ENCODE measurements around the gene BOK. TPM values are rescaled to one million over a fixed set of nuclear protein-coding genes. Genes with fewer than 3 reads are reported as not detected.

Gene BOK
- total and polyA plus RNA-seq, 4 donors, result 11.3 to 82.1 (median 44.0) TPM

GRCh38 chr2:241579281-241579680, 20.7 kb downstream of the BOK start:
- Histone ChIP-seq H3K4me3 (ENCODE audit: low read depth in 1 of 3, low read length in 3 of 3) (no peak overlapping the region), H3K9me3 (ENCODE audit: control insufficient read depth in 4 of 4, low read length in 3 of 4) (no peaks in the 10 kb centered on the region), H3K9ac (ENCODE audit: low read depth in 1 of 2, low read length in 2 of 2) (no peak overlapping the region), H3K27ac (ENCODE audit: low read depth in 1 of 2, low read length in 2 of 2) (no peak overlapping the region), H3K4me1 (ENCODE audit: control insufficient read depth in 4 of 4, insufficient read depth in 4 of 4, low read length in 3 of 4) (peaks cover 0 to 3% (median 0%) of the 10 kb centered on the region in 4 donors), H3K27me3 (ENCODE audit: control insufficient read depth in 4 of 4, insufficient read depth in 4 of 4, low read length in 3 of 4) (no peaks in the 10 kb centered on the region), H3K36me3 (ENCODE audit: control insufficient read depth in 4 of 4, insufficient read depth in 3 of 4, low read depth in 1 of 4, low read length in 3 of 4) (peaks cover 5 to 16% (median 12%) of the 10 kb centered on the region in 4 donors)
- WGBS, result 91% methylated on average over 7 of the region's 7 CpGs
- DNase-seq (ENCODE audit: low spot score), result no peak
- no peak for TF ChIP-seq GABPA (IDR thresholded peaks at IDR 0.05 in 1 of 2, conservative IDR thresholded peaks at IDR 0.05 in 1 of 2)
- TF ChIP-seq RXRA (IDR thresholded peaks at IDR 0.05), result no peak
- no peak for TF ChIP-seq FOXA2 (IDR thresholded peaks at IDR 0.05)
- no peak for TF ChIP-seq SP1 (IDR thresholded peaks at IDR 0.05)
- TF ChIP-seq, protein P1, sequence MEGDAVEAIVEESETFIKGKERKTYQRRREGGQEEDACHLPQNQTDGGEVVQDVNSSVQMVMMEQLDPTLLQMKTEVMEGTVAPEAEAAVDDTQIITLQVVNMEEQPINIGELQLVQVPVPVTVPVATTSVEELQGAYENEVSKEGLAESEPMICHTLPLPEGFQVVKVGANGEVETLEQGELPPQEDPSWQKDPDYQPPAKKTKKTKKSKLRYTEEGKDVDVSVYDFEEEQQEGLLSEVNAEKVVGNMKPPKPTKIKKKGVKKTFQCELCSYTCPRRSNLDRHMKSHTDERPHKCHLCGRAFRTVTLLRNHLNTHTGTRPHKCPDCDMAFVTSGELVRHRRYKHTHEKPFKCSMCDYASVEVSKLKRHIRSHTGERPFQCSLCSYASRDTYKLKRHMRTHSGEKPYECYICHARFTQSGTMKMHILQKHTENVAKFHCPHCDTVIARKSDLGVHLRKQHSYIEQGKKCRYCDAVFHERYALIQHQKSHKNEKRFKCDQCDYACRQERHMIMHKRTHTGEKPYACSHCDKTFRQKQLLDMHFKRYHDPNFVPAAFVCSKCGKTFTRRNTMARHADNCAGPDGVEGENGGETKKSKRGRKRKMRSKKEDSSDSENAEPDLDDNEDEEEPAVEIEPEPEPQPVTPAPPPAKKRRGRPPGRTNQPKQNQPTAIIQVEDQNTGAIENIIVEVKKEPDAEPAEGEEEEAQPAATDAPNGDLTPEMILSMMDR (IDR thresholded peaks at IDR 0.05; ENCODE audit: low read depth, low read length, missing input control), result no peak
- TF ChIP-seq RAD21 (IDR thresholded peaks at IDR 0.05), result no peak
- TF ChIP-seq FOXA1 (IDR thresholded peaks at IDR 0.05), result no peak
- TF ChIP-seq, protein P2, sequence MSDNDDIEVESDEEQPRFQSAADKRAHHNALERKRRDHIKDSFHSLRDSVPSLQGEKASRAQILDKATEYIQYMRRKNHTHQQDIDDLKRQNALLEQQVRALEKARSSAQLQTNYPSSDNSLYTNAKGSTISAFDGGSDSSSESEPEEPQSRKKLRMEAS (IDR thresholded peaks at IDR 0.05), result no peak
- TF ChIP-seq HNF4G (IDR thresholded peaks at IDR 0.05), result no peak
- no peak for TF ChIP-seq NR2F2 (IDR thresholded peaks at IDR 0.05)
- TF ChIP-seq TAF1 (conservative IDR thresholded peaks at IDR 0.05), result no peak
- TF ChIP-seq, protein P3, sequence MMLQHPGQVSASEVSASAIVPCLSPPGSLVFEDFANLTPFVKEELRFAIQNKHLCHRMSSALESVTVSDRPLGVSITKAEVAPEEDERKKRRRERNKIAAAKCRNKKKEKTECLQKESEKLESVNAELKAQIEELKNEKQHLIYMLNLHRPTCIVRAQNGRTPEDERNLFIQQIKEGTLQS (IDR thresholded peaks at IDR 0.05), result no peak
- no peak for TF ChIP-seq HNF4A (conservative IDR thresholded peaks at IDR 0.05)
- no peak for TF ChIP-seq JUND (IDR thresholded peaks at IDR 0.05)
- TF ChIP-seq EGR1 (IDR thresholded peaks at IDR 0.05; ENCODE audit: low read depth in 2 of 2), result no peak
- TF ChIP-seq YY1 (IDR thresholded peaks at IDR 0.05), result no peak
- TF ChIP-seq, protein P4, sequence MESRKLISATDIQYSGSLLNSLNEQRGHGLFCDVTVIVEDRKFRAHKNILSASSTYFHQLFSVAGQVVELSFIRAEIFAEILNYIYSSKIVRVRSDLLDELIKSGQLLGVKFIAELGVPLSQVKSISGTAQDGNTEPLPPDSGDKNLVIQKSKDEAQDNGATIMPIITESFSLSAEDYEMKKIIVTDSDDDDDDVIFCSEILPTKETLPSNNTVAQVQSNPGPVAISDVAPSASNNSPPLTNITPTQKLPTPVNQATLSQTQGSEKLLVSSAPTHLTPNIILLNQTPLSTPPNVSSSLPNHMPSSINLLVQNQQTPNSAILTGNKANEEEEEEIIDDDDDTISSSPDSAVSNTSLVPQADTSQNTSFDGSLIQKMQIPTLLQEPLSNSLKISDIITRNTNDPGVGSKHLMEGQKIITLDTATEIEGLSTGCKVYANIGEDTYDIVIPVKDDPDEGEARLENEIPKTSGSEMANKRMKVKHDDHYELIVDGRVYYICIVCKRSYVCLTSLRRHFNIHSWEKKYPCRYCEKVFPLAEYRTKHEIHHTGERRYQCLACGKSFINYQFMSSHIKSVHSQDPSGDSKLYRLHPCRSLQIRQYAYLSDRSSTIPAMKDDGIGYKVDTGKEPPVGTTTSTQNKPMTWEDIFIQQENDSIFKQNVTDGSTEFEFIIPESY (IDR thresholded peaks at IDR 0.05), result no peak

DNA sequence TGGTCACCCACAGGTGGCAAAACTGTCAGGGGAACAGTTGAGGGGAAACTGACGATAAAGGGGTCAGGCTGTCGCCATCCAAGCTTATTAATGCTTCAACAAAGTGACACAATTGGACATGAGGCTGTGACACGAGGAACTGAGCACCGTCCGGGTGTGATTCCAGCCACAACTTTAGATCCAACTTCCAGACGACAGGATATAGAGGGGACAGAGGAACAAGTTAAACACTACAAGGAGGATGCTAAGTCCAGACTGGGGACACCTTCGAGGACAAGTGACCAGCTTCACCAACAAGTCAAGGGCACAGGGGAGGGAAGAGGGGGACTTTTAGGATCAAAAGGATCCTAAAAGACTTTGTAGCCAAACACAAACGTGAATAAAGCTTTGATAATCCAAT, 23.8 kb downstream of the BOK start:
- Histone ChIP-seq H3K9me3 (ENCODE audit: control insufficient read depth in 4 of 4, low read length in 3 of 4) (peaks cover 0 to 13% (median 2%) of the 10 kb centered on the region in 4 donors), H3K9ac (ENCODE audit: low read depth in 1 of 2, low read length in 2 of 2) (no peak overlapping the region), H3K27ac (ENCODE audit: low read depth in 1 of 2, low read length in 2 of 2) (no peak overlapping the region), H3K4me1 (ENCODE audit: control insufficient read depth in 4 of 4, insufficient read depth in 4 of 4, low read length in 3 of 4) (peaks cover 0 to 3% (median 0%) of the 10 kb centered on the region in 4 donors), H3K27me3 (ENCODE audit: control insufficient read depth in 4 of 4, insufficient read depth in 4 of 4, low read length in 3 of 4) (no peaks in the 10 kb centered on the region), H3K36me3 (ENCODE audit: control insufficient read depth in 4 of 4, insufficient read depth in 3 of 4, low read depth in 1 of 4, low read length in 3 of 4) (peaks cover 7 to 23% (median 15%) of the 10 kb centered on the region in 4 donors), H3K4me3 (ENCODE audit: low read depth in 1 of 3, low read length in 3 of 3) (no peak overlapping the region)
- 97% methylated on average over 8 of the region's 8 CpGs for WGBS
- TF ChIP-seq REST (IDR thresholded peaks at IDR 0.05), result no peak
- TF ChIP-seq RXRA (IDR thresholded peaks at IDR 0.05), result no peak
- TF ChIP-seq GABPA (IDR thresholded peaks at IDR 0.05 in 1 of 2, conservative IDR thresholded peaks at IDR 0.05 in 1 of 2), result no peak
- TF ChIP-seq FOXA1 (IDR thresholded peaks at IDR 0.05), result no peak
- TF ChIP-seq HNF4A (conservative IDR thresholded peaks at IDR 0.05), result no peak
- no peak for TF ChIP-seq EGR1 (IDR thresholded peaks at IDR 0.05; ENCODE audit: low read depth in 2 of 2)
- no peak for TF ChIP-seq NR2F2 (IDR thresholded peaks at IDR 0.05)
- no peak for TF ChIP-seq TAF1 (conservative IDR thresholded peaks at IDR 0.05)
- no peak for TF ChIP-seq FOXA2 (IDR thresholded peaks at IDR 0.05)
- TF ChIP-seq SP1 (IDR thresholded peaks at IDR 0.05), result no peak
- TF ChIP-seq YY1 (IDR thresholded peaks at IDR 0.05), result no peak
- TF ChIP-seq, protein P4 (IDR thresholded peaks at IDR 0.05), result no peak
- TF ChIP-seq JUND (IDR thresholded peaks at IDR 0.05), result no peak
- TF ChIP-seq, protein P1 (IDR thresholded peaks at IDR 0.05; ENCODE audit: low read depth, low read length, missing input control), result no peak
- TF ChIP-seq, protein P2 (IDR thresholded peaks at IDR 0.05), result no peak
- TF ChIP-seq HNF4G (IDR thresholded peaks at IDR 0.05), result no peak
- no peak for DNase-seq (ENCODE audit: low spot score)

Measured in liver (tissue), 9 donors.